DLD1 (cell line): ENCODE data around the gene AKIP1.

ENCODE experiments used
- in situ Hi-C: cut with HindIII; loops from 2 replicates; pipeline ENCODE4 v1.10.0; 2017; ENCODE audit warnings: low sequenced_read_pairs

AKIP1 gene

DNA sequence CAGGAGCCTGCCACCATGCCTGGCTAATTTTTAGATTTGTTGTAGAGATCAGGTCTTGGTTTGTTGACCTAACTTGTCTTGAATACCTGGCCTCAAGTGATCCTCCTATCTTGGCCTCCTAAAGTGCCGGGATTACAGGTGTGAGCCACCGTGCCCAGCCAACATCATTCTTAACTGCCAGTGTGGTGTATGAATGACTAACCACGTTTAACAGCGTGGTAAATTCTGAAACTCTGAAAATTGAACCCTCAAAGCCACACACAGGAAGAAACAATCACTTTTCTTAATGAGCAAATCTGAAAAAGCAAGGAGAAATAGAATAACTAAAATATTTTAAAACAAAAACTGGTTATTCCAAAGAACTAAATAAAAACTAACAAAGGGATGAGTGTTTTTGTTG is 45.9 kb downstream of the AKIP1 start:
- in situ Hi-C loops = no loop called here

DNA sequence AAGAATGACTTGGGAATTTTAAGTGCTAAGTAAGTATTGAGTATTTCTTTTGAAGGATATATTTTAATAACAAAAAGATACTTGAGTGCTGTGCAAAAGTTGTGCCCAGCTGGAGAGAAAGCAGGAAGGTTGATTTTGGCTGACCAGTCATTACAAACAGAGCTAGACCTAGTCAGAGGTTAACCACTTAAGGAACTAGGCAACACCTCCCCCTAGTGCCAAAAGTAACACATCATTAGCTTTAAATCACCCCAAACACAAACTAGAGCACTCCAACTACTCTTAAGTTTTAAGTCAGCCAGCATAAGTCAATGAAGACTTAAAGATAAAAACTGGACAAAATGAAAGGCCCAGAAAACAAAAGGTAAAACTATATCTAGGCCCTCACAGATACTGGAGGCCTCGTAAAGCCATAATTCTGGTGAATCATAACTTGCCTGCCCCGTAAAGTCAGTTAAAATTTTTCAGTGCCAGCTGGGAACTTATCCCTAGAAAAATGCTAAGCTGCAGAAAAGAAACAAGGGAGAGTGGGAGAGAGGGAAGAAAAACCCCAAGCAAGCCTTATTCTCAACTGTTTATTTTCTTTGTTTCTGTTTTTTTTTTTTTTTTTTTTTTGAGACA is 48.7 kb downstream of the AKIP1 start:
- in situ Hi-C loops = no loop called here

DNA sequence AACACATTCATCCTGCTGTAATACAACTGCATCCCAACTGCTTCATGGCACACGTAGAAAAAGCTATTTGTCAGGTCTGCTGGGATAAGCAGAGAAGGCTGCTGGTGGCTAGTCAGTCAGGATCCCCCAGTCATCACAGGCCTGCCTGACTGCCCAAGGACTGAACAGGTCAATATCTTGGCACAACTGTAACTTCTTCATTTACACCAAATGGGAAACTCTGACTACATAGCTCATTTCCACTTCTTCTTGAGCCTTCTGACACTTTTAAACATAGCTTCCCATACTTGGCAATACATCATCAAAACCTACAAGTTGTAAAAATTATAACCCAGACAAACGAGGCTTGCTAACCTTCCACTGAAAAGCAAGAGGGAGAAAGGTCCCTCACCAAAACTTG is 50.4 kb downstream of the AKIP1 start:
- in situ Hi-C loops = no loop called here

DNA sequence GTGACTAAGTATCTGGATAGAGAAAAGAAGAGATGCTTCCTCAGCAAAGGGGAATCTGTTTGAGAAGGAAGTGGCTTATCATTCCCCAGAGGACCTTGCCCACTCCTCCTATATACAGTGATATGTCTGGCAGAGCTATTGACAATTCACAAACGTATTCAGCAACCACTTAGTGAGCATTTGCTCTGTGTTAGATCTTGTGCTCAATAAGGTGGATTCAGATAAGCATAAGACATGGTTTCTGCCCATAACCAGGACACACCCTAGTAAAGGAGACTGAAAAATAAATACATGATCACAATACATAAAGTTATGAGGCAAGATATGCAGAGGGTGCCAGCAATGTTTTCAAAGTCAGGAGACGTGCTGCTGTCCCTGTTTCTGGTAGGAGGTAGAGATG is 51.9 kb downstream of the AKIP1 start:
- in situ Hi-C loops = no loop called here

DNA sequence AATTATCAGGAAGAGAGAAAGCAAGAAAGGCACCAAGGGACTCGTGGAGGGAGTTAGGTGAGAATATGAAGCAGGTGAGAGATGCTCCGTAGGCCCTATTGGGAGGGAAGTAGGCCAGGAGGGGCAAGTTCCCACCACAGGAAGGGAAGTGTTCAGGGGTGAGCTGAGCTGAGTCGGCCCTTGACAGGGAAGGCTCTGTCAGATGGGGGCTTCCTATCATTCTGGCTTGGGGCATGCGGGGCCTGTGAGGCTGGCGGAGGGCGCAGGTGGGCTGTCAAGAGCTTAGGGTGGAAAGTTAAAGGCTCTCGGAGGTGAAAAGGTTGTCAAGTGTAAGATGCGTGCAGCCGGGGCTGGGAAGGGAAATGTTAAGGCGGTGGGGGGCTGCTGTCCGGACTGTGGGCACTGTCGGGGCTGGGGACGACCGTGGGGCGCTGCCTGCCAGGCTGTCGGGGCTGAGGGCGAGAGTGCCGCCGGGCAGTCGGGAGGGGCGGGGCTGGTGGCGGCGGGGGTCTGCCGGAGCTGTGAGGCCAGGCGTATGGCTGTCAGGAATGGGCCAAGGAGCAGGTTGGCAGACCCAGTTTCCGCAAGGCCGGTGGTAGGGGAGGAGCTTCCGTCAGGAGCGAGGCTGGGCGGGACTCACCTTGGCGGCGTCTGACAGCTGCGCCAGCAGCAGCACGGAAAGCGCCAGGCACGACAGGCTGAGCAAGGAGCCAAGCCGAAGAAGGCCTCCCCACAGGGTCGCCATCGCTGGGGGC is 52.8 kb downstream of the AKIP1 start:
- in situ Hi-C loops = no loop called here

DNA sequence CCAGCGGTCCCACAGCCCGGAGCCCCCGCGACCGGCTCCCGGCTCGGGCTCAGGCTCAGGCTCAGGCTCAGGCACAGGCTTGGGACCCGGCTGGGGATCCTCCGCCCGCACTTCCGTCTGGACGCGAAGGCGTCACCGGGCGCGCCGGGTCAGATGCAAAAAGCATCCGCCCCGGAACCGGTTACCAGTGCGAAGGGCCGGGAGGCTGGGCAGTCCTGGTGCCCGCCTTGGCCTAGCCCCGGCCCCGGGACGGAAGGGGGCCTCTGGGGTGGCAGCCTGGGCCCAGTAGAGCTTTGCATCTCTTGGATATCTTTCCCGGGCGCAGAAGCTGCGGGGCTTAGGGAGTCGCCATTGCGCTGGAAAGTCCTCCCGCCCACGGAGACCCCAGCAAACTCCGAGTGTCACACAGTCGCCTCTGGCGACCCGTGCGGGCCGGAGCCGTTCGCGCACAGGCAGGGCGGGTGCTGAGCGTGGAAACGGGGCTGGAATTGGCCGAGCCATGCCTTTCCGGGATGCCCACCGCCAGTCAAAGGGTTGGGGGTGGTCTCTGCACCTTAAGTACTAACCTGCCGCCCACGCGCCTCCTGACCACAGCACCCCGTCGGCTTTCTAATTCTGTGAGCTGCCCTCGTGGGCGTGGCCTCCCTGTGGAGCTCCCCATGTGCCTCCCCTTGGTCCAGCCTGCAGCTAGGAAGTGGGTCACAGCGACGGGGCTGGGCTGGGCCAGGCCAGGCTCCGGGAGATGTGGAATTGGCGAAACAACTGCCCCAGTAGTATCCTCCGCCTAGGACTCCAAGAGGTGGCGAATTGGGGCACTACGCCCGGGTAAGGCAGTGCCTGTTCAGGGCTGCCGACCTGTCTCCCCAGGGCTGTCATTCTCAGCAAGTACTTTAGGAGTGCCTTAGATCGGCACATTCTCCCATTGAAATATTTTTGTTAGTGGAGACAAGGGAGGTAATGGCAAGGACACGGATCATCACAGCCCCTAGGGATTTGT is 53.6 kb downstream of the AKIP1 start, which contains the start of gene TMEM9B:
TSS of gene TMEM9B (minus strand) at position 119 of the 997 bp plus-strand sequence. CDS start 129 bp downstream, outside the sequence.
- in situ Hi-C loops = no loop called here

DNA sequence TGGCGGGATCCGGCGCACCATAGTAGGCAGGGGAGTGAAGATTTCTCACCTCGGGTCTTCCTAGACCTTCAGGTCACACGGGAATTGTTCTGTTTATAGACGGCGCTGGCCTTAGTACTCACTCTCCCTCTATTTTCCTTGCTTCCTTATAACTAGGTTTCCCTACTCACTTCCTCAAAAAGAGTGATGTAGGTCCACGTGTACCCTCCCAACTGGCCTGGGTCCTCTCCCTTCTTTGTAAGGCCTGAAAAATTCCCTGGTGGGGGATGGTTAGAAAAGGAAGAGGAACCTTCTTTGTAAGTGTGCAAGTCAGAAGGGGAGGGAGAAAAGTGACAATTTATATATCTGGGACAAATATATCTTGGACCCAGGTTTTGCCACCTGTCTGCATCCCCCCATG is 56.2 kb downstream of the AKIP1 start:
- in situ Hi-C loops = no loop called here
